Activated naive CD4-positive, alpha-beta T cell treated with Interleukin-2 at 50 U/mL for 16 hours (primary cell): ENCODE data around the gene NCAN.
"Not testable (repeated sequence)": the region's sequence is repeated elsewhere in the genome, so short reads cannot be mapped to it uniquely, and the experiment has no call there.

Experiments used
- DNase-seq: peaks from one replicate; pipeline ENCODE4 v3.0.0-alpha.2; 2020

Gene NCAN

DNA sequence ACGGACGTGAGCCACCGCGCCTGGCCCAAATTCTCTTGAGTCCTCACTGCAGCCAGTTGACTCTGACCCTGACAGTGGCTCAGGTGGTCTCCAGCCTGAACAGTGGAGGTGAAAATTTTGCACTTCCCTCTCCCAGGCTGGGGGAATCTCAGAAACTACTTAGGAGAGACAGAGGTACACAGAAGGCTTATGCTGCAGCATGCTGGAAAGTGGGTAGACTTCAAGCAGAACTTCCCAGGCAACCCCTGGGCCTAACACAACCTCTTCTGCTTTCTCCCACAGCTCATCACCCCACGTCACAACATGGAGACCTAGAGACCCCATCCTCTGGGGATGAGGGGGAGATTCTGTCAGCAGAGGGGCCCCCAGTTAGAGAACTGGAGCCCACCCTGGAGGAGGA lies 14.4 kb downstream of the NCAN start:
- DNase-seq: no peak

DNA sequence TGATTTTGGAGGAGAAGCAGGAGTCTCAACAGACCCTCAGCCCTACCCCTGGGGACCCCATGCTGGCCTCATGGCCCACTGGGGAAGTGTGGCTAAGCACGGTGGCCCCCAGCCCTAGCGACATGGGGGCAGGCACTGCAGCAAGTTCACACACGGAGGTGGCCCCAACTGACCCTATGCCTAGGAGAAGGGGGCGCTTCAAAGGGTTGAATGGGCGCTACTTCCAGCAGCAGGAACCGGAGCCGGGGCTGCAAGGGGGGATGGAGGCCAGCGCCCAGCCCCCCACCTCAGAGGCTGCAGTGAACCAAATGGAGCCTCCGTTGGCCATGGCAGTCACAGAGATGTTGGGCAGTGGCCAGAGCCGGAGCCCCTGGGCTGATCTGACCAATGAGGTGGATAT lies 14.9 kb downstream of the NCAN start:
- no peak for DNase-seq

GRCh38 chr19:19227217-19227616 lies 15.5 kb downstream of the NCAN start:
- no peak for DNase-seq

DNA sequence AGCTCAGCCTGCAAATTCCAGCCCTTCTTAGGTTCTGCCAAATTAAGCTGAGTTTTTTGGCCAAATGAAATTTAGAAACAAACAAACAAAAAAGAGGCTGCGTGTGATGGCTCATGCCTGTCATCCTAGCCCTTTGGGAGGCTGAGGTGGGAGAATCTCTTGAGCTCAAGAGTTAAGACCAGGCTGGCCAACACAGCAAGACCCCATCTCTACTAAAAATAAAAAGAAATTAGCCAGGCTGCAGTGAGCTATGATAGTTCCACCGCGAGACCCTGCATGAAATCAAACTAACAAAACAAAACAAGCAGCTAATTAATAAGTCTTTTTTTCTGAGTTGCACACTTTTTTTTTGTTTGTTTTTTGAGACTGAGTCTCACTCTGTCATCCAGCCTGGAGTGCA lies 17.9 kb downstream of the NCAN start:
- no peak for DNase-seq

DNA sequence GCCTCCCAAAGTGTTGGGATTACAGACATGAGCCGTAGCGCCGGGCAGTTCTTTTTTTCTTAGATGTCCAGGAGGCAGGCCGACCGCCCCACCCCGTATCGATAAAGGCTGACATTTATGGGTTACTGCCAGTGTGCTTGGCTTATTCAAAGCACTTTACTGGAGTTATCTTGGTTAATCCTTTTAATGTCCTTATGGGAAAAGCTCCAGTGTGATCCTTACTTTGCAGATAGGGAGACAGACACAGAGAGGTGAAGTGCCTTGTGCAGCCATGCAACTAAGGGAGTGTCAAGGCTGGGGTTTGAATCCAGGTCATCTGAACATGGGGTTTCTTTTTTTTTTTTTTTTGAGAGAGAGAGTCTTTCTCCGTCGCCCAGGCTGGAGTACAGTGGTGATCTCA lies 19.2 kb downstream of the NCAN start:
- no peak for DNase-seq

- no peak for DNase-seq
Observed at GRCh38 chr19:19232261-19232721, 20.5 kb downstream of the NCAN start.

DNA sequence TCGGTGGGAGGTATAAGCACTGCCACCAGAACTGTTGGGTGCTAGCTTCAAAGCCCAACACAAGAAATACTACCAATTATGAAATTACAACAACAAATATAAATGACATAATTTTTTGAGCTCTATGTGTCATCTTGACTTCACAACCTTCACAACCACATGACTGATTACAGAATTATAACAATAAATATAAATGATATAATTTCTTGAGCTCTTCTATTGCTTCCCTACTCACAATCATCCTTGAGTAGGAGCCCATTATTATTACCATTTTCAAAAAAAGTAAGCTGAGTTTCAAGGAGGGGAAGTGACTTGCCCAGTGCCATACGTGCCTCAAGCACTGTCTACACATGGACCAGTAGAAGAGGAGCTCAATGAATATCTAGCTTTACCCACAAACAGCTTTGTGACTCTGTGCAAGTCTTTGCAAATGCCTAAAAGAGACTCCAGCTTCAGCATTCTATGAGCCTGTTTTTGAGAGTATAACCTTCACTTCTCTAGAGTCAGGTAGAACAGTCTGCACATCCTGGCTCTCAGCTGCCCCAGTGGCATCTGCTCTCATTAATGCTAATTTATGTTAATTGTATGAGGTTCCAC lies 22.6 kb downstream of the NCAN start:
- DNase-seq: no peak

- no peak for DNase-seq
Observed at GRCh38 chr19:19236173-19236572, 24.4 kb downstream of the NCAN start.

GRCh38 chr19:19238126-19238894 lies 26.6 kb downstream of the NCAN start:
- no peak for DNase-seq

GRCh38 chr19:19239675-19240074 lies 27.9 kb downstream of the NCAN start:
- DNase-seq: no peak

DNA sequence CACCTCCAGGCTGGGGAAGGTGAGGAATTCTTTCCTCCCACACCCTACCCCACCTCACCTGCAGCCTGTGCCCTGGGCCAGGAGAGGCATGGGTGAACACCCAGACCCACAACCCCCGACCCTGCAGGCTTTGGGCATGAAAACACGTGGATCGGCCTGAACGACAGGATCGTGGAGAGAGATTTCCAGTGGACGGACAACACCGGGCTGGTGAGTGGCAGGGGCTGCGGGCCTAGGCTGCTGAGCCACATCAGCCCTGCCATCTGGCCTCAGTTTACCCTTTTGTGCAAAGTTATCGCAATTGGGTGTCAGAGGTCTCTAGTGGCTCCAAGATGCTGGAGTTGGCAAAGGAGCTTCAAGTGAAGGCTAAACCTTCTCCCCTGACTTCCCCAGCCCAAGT lies 28.7 kb downstream of the NCAN start:
- DNase-seq: no peak

DNA sequence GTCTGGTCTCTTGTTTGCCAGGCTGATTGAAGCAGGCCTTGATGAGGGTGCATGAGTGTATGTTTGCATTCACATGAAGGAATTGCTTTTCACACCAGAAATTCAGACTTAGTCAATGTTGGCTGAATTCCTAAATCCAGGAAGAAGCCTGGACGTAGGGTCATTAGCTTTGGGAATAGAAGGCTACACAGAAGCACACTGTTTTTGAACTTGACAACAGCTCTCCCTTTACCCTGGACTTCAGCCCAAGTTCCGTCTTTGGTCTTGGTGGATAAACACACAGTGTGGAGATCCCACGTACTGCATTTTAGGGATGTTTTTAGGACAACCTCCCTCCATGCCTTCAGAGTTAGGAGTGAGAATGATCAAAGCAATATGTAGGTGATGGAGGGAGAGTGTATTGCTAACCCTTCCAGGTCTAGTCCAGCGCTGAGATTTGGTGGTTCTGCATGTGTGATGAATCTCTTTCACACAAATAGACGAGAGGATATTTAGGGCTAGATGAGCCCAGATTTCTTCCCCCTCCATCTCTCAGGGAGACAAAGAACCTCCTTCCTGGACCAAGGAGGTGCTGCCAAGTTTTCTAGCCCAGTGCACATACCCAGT lies 38.5 kb downstream of the NCAN start:
- no peak for DNase-seq

- not testable (repeated sequence) for DNase-seq
Observed at GRCh38 chr19:19253409-19253808, 41.7 kb downstream of the NCAN start.

GRCh38 chr19:19256072-19256969 lies 44.6 kb downstream of the NCAN start:
- DNase-seq: no peak

- DNase-seq: no peak
Observed at GRCh38 chr19:19257137-19257536, 45.4 kb downstream of the NCAN start.

DNA sequence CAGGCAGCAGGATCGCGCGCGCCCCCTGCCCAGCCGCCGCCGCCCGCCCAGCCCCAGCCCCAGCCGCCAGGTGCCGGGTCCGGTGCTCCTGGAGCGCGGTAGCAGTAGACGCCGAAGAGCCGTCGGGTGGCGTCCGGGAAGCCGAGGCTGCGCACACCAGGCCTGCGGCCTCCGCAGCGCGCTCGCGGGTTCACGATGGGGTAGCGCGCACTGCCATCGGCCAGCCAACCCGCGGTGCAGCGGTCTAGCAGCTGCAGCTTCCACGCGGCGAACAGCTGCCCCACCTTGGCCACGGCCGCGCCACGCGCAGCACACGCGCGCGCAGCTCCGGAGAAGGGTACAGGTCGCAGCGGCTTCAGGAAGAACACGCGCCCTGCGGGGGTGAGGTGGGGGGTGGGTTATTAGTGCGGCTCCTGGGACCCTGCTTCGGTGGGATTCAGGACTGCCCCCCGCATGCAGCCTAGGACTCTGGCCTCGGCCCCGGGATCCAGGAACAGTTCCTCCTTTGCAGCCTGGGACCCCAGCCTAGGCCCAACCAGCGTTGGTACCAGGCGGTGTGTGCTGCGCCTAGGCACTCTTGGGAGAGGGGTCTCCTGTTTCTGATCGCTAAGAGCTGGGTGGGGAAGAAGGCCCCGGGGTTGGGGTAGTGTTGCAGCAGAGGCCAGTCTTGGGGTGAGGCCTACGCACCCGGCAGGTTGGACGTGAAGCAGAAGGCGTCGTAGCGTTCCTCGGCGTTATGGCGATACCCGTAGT lies 46.3 kb downstream of the NCAN start:
- DNase-seq: no peak

DNA sequence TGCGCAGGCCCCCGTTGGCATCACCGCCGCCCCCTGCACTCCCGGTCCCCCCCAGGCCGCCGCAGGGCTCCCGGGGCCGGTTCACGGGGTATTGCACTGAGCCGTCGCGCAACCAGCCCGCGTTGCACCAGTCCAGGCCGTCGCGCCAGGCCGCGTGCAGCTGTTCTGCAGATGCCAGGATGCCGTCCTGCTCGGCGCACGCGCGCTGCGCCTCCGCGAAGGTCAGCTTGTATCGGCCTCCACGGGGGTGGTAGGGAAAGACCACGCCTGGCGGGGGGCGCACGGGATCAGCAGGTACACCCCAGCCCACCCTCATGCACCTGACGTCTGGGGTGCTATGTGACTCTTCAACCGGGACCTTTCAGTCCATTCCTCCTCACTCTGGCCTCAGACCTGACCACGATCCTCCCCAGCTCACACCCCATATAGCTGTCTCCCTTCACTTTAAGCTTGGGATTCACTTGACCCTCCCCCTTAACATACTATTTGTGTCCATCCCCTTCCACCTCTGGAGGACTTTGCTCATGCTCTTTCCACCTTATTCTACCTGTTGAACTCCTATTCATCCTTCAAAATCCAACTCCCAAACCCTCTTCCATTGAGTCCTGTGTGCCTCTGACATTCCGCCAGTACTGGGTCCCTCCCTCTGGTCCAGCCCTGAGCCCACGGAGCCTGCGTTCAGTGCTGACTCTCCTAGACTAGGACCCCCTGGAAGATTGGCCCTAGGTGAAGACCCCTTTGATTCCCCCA lies 47.0 kb downstream of the NCAN start:
- DNase-seq: no peak

GRCh38 chr19:19259741-19260140 lies 48.0 kb downstream of the NCAN start:
- DNase-seq: no peak

GRCh38 chr19:19260417-19261214 lies 48.9 kb downstream of the NCAN start:
- DNase-seq: no peak

GRCh38 chr19:19261350-19262189 lies 49.8 kb downstream of the NCAN start:
- no peak for DNase-seq
